SK-N-SH (cell line): ENCODE results near the gene FN3K. TPM values are rescaled to one million over a fixed set of nuclear protein-coding genes. Genes with fewer than 3 reads are reported as not detected.

Experiments used
- CTCF ChIA-PET: fragments of 300-600, 350-600 bp; formaldehyde crosslinking; extraction: SDS; loops from one replicate; lab custom pipeline; 2021; lab: Yijun Ruan, JAX
- POLR2A ChIA-PET: fragments of 350-600 bp; sonication (Branson Sonifier 250); formaldehyde crosslinking; extraction: SDS; loops from one replicate; lab custom pipeline; 2020; ENCODE audit warnings: antibody characterized with exemption, inconsistent platforms; lab: Yijun Ruan, JAX
- DNase-seq: peaks from one replicate; pipeline ENCODE4 v3.0.0; 2012
- H2AFZ ChIP-seq: fragments of 200-600 bp; sonication (generic); 2 replicates; pipeline ENCODE4 v1.8.1; 2016; ENCODE audit warnings: antibody characterized with exemption, mild to moderate bottlenecking, low read depth
- H3F3A ChIP-seq: fragments of 200-600 bp; sonication (generic); replicated peaks from 2 replicates; pipeline ENCODE3; 2016; ENCODE audit warnings: antibody characterized with exemption, mild to moderate bottlenecking; ENCODE audit not compliant: insufficient read depth
- H3K27ac ChIP-seq, 2 experiments: fragments of 200-500 bp in 1 of 2; fragments of 200-600 bp in 1 of 2; sonication (Bioruptor generic) in 1 of 2; sonication (generic), shearing (Covaris generic) in 1 of 2; 2 replicates each; pipeline versions ENCODE4 v1.5.1 to v1.6.1; 2014 to 2016; ENCODE audit warnings: low read depth in 2 of 2, inconsistent platforms in 1 of 2, low read length in 1 of 2, mild to moderate bottlenecking in 1 of 2, mixed read lengths in 1 of 2
- H3K27me3 ChIP-seq: fragments of 200-600 bp; sonication (generic), shearing (Covaris generic); 2 replicates; pipeline ENCODE4 v1.6.1; 2016; ENCODE audit warnings: mixed run types; ENCODE audit not compliant: insufficient read depth
- H3K36me3 ChIP-seq, 2 experiments: fragments of 200-500 bp in 1 of 2; fragments of 200-600 bp in 1 of 2; sonication (Bioruptor generic) in 1 of 2; sonication (generic) in 1 of 2; replicated peaks in 1 of 2; 2 replicates each; pipeline versions ENCODE3 to v1.5.1; 2014 to 2016; ENCODE audit warnings: low read length in 1 of 2, mild to moderate bottlenecking in 1 of 2; ENCODE audit not compliant: insufficient read depth in 2 of 2, control insufficient read depth in 1 of 2
- H3K4me1 ChIP-seq, 2 experiments: fragments of 200-500 bp in 1 of 2; fragments of 200-600 bp in 1 of 2; sonication (Bioruptor generic) in 1 of 2; sonication (generic), shearing (Covaris generic) in 1 of 2; 2 replicates each; pipeline versions ENCODE4 v1.5.1 to v1.6.1; 2014 to 2016; ENCODE audit warnings: low read depth in 1 of 2, low read length in 1 of 2, mixed run types in 1 of 2; ENCODE audit not compliant: insufficient read depth in 2 of 2, control insufficient read depth in 1 of 2
- H3K4me2 ChIP-seq: fragments of 200-600 bp; sonication (generic), shearing (Covaris generic); 2 replicates; pipeline ENCODE4 v1.6.1; 2017; ENCODE audit warnings: mixed run types
- H3K4me3 ChIP-seq, 2 experiments: fragments of 200-500 bp in 1 of 2; fragments of 200-600 bp in 1 of 2; sonication (Bioruptor generic) in 1 of 2; sonication (generic), shearing (Covaris generic) in 1 of 2; 2 replicates each; pipeline versions ENCODE4 v1.5.1 to v1.8.1; 2014 to 2016; ENCODE audit warnings: low read depth in 2 of 2, inconsistent platforms in 1 of 2, low read length in 1 of 2, mild to moderate bottlenecking in 1 of 2, mixed read lengths in 1 of 2, moderate library complexity in 1 of 2
- H3K79me2 ChIP-seq: fragments of 200-600 bp; sonication (generic); 2 replicates; pipeline ENCODE4 v1.8.1; 2017; ENCODE audit warnings: mild to moderate bottlenecking; ENCODE audit not compliant: insufficient read depth
- H3K9ac ChIP-seq: fragments of 200-600 bp; sonication (generic); 2 replicates; pipeline ENCODE4 v1.6.1; 2017; ENCODE audit warnings: mixed run types
- H3K9me2 ChIP-seq: fragments of 200-600 bp; sonication (generic); 2 replicates; pipeline ENCODE4 v1.6.1; 2017; ENCODE audit warnings: mixed run types
- H3K9me3 ChIP-seq: fragments of 200-600 bp; sonication (generic); 2 replicates; pipeline ENCODE4 v1.6.1; 2017; ENCODE audit warnings: mixed run types, mild to moderate bottlenecking, moderate library complexity
- H4K20me1 ChIP-seq: fragments of 200-600 bp; sonication (generic); 2 replicates; pipeline ENCODE4 v1.6.1; 2017; ENCODE audit warnings: mild to moderate bottlenecking, mixed run types; ENCODE audit not compliant: insufficient read depth
- EZH2phosphoT487 ChIP-seq: fragments of 200-600 bp; sonication (generic); IDR thresholded peaks from 2 replicates; pipeline ENCODE4 v1.6.1; 2017; ENCODE audit warnings: low read depth, mixed run types, mild to moderate bottlenecking, antibody characterized with exemption, moderate library complexity, borderline replicate concordance
- FOXM1 ChIP-seq: IDR thresholded peaks from 2 replicates; pipeline ENCODE4 v1.4.0; 2012; ENCODE audit warnings: low read depth, mild to moderate bottlenecking
- GATA2 ChIP-seq: sonication (generic); formaldehyde crosslinking; IDR thresholded peaks from 2 replicates; pipeline ENCODE4 v1.5.0; 2020; ENCODE audit warnings: mild to moderate bottlenecking, missing genetic modification reagents
- MEF2A ChIP-seq: IDR thresholded peaks from 2 replicates; pipeline ENCODE4 v1.4.0; 2012; ENCODE audit warnings: low read depth, borderline replicate concordance
- NFIC ChIP-seq: IDR thresholded peaks from 2 replicates; pipeline ENCODE4 v1.4.0; 2012; ENCODE audit warnings: borderline replicate concordance
- NRF1 ChIP-seq: IDR thresholded peaks from 2 replicates; pipeline ENCODE4 v1.6.1; 2012; ENCODE audit warnings: low read depth, mild to moderate bottlenecking, low read length
- RCOR1 ChIP-seq: fragments of 150-350 bp; IDR thresholded peaks from 2 replicates; pipeline ENCODE4 v1.6.1; 2017; ENCODE audit warnings: antibody characterized with exemption, low read length
- SMC3 ChIP-seq: IDR thresholded peaks from 2 replicates; pipeline ENCODE4 v1.6.1; 2012; ENCODE audit warnings: low read depth, low read length, improper control_type of control experiment
- TAF1 ChIP-seq: IDR thresholded peaks from 2 replicates; pipeline ENCODE4 v1.6.1; 2012; ENCODE audit warnings: low read depth, mild to moderate bottlenecking, low read length, moderate library complexity, borderline replicate concordance
- TCF12 ChIP-seq: IDR thresholded peaks from 2 replicates; pipeline ENCODE4 v1.4.0; 2012
- YY1 ChIP-seq: IDR thresholded peaks from 2 replicates; pipeline ENCODE4 v1.4.0; 2012; ENCODE audit warnings: low read depth, mild to moderate bottlenecking
- WGBS: methylation state at CpG from one replicate; pipeline ENCODE4 v1.1.6; 2017; ENCODE audit warnings: low lambda C conversion rate; 5-methylcytosine and 5-hydroxymethylcytosine counted together
- polyA plus RNA-seq, 3 experiments: library from polyadenylated mRNA; depleted of rRNA; stranded (reverse); fragments of >200 nt; gene quantifications; 2 replicates each; pipeline ENCODE4 v1.2.3, GENCODE V29; 2012
- TF ChIP-seq, protein P1 (sequence below): IDR thresholded peaks from 2 replicates; pipeline ENCODE4 v1.6.1; 2012; ENCODE audit warnings: mild to moderate bottlenecking, low read depth, low read length, moderate library complexity
- TF ChIP-seq, protein P2 (sequence below): fragments of 150-350 bp; IDR thresholded peaks from 2 replicates; pipeline ENCODE4 v1.6.1; 2016; ENCODE audit warnings: mild to moderate bottlenecking, low read depth, low read length
- TF ChIP-seq, protein P3 (sequence below): IDR thresholded peaks from 2 replicates; pipeline ENCODE4 v1.4.0; 2012; ENCODE audit warnings: low read depth, borderline replicate concordance

FN3K gene
- polyA plus RNA-seq, 1 of the 3 experiments (the other 2 are of a cell fraction) = 9.9 TPM

DNA sequence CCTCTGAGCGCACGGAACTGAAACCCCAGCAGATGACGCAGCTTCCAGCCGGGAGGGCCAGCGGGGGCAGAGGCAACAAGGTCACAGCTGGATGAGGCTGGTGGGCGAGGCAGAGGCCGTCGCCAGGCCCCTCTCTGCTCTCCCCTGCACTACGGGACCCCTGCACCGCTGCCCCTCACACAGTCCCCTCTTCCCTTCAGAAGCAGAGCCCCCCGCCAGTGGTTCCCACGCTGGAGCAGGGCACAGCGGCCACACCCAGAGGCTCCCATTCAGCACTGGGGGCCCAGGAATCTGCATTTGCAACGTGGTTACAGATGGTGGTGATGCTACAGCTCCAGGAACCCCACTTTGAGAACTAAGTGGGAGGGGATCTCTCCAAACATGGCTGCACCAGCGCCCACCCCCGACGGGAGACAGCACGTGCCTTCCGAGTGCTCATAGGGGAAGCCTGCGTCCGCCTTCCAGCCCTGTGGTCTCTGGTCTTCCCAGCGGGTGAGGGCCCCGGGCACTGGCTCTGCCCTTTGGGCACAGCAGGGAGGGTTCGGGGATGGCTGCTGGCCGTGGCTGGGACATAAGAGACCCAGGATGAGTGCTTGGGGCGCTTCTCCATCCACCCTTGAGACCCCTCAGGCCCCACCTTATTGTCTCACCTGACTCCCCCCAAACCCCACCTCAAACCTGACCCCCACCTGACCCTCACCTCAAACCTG, 32.2 kb upstream of the FN3K start:
- Histone ChIP-seq H3F3A (peaks cover 10% of the 10 kb centered on the region), H3K4me1 (peaks cover 0 to 7% of the 10 kb centered on the region in 2 experiments; a peak in 1 of 4 replicates), H3K4me3 (no peak overlapping the region), H3K27me3 (no peaks in the 10 kb centered on the region), H3K4me2 (no peak overlapping the region), H3K9me2 (no peaks in the 10 kb centered on the region), H4K20me1 (no peaks in the 10 kb centered on the region), H2AFZ (no peak overlapping the region), H3K27ac (no peak overlapping the region), H3K36me3 (no peaks in the 10 kb centered on the region), H3K9ac (no peak overlapping the region), H3K79me2 (no peaks in the 10 kb centered on the region), H3K9me3 (no peaks in the 10 kb centered on the region)
- DNase-seq = no peak
- TF ChIP-seq GATA2 (no peak), YY1 (no peak), NRF1 (no peak), MEF2A (no peak), TCF12 (no peak), SMC3 (no peak), TAF1 (no peak), FOXM1 (no peak), EZH2phosphoT487 (no peak), NFIC (no peak), RCOR1 (no peak)
- TF ChIP-seq, protein P1, sequence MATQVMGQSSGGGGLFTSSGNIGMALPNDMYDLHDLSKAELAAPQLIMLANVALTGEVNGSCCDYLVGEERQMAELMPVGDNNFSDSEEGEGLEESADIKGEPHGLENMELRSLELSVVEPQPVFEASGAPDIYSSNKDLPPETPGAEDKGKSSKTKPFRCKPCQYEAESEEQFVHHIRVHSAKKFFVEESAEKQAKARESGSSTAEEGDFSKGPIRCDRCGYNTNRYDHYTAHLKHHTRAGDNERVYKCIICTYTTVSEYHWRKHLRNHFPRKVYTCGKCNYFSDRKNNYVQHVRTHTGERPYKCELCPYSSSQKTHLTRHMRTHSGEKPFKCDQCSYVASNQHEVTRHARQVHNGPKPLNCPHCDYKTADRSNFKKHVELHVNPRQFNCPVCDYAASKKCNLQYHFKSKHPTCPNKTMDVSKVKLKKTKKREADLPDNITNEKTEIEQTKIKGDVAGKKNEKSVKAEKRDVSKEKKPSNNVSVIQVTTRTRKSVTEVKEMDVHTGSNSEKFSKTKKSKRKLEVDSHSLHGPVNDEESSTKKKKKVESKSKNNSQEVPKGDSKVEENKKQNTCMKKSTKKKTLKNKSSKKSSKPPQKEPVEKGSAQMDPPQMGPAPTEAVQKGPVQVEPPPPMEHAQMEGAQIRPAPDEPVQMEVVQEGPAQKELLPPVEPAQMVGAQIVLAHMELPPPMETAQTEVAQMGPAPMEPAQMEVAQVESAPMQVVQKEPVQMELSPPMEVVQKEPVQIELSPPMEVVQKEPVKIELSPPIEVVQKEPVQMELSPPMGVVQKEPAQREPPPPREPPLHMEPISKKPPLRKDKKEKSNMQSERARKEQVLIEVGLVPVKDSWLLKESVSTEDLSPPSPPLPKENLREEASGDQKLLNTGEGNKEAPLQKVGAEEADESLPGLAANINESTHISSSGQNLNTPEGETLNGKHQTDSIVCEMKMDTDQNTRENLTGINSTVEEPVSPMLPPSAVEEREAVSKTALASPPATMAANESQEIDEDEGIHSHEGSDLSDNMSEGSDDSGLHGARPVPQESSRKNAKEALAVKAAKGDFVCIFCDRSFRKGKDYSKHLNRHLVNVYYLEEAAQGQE = no peak
- TF ChIP-seq, protein P2, sequence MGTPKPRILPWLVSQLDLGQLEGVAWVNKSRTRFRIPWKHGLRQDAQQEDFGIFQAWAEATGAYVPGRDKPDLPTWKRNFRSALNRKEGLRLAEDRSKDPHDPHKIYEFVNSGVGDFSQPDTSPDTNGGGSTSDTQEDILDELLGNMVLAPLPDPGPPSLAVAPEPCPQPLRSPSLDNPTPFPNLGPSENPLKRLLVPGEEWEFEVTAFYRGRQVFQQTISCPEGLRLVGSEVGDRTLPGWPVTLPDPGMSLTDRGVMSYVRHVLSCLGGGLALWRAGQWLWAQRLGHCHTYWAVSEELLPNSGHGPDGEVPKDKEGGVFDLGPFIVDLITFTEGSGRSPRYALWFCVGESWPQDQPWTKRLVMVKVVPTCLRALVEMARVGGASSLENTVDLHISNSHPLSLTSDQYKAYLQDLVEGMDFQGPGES = no peak
- TF ChIP-seq, protein P3, sequence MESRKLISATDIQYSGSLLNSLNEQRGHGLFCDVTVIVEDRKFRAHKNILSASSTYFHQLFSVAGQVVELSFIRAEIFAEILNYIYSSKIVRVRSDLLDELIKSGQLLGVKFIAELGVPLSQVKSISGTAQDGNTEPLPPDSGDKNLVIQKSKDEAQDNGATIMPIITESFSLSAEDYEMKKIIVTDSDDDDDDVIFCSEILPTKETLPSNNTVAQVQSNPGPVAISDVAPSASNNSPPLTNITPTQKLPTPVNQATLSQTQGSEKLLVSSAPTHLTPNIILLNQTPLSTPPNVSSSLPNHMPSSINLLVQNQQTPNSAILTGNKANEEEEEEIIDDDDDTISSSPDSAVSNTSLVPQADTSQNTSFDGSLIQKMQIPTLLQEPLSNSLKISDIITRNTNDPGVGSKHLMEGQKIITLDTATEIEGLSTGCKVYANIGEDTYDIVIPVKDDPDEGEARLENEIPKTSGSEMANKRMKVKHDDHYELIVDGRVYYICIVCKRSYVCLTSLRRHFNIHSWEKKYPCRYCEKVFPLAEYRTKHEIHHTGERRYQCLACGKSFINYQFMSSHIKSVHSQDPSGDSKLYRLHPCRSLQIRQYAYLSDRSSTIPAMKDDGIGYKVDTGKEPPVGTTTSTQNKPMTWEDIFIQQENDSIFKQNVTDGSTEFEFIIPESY = no peak
- CTCF ChIA-PET = interaction anchor here (1.3 kb wide), 1 partner anchor 8 kb away, joined by 5 read pairs; no protein-coding TSS in a partner anchor
- 76% methylated on average over 24 of the region's 26 CpGs for WGBS
- POLR2A ChIA-PET = no interaction called here
